Calu3 (cell line): ENCODE results near the gene MAMSTR. TPM values are rescaled to one million over a fixed set of nuclear protein-coding genes. Genes with fewer than 3 reads are reported as not detected.
A peak's percentile ranks its signal among the peaks of the same experiment; 100 is the strongest.

Experiments used
- BruUV-seq: library from RNA; stranded (reverse); fragments of 400-500 nt; replicated peaks from 2 replicates; lab custom pipeline; 2021; lab: Mats Ljungman, UMichigan
- CTCF ChIA-PET: fragments of 300-600 bp; sonication (Branson Sonifier 250); formaldehyde crosslinking; loops from one replicate; lab custom pipeline; 2022; ENCODE audit warnings: antibody characterized with exemption; lab: Charles Lee
- DNase-seq: peaks from one replicate; pipeline ENCODE4 v3.0.0; 2022
- H3K27ac Mint-ChIP-seq: one replicate; pipeline ENCODE4 v1.8.0; 2022; ENCODE audit warnings: mixed read lengths; ENCODE audit not compliant: unreplicated experiment
- H3K27me3 Mint-ChIP-seq: one replicate; pipeline ENCODE4 v1.8.0; 2022; ENCODE audit warnings: mixed read lengths; ENCODE audit not compliant: unreplicated experiment
- H3K36me3 Mint-ChIP-seq: one replicate; pipeline ENCODE4 v1.8.0; 2022; ENCODE audit warnings: mild to moderate bottlenecking, moderate library complexity, mixed read lengths; ENCODE audit not compliant: insufficient read depth, unreplicated experiment
- H3K4me1 Mint-ChIP-seq: one replicate; pipeline ENCODE4 v1.8.0; 2022; ENCODE audit warnings: mild to moderate bottlenecking, low read depth, mixed read lengths; ENCODE audit not compliant: unreplicated experiment
- H3K4me3 Mint-ChIP-seq: one replicate; pipeline ENCODE4 v1.8.0; 2022; ENCODE audit warnings: mild to moderate bottlenecking, low read depth, moderate library complexity, mixed read lengths; ENCODE audit not compliant: unreplicated experiment
- H3K9me3 Mint-ChIP-seq: one replicate; pipeline ENCODE4 v1.8.0; 2022; ENCODE audit warnings: low read depth, mixed read lengths; ENCODE audit not compliant: unreplicated experiment
- CTCF ChIP-seq: fragments of 200-600 bp; IDR thresholded peaks from one replicate; pipeline ENCODE4 v1.8.0; 2022; ENCODE audit warnings: antibody characterized with exemption; ENCODE audit not compliant: unreplicated experiment
- intact Hi-C: fragments of 100-400 bp; cut with micrococcal nuclease; formaldehyde crosslinking; loops from one replicate; pipeline ENCODE4 v1.10.0; 2022; ENCODE audit not compliant: unreplicated experiment
- total RNA-seq: library from RNA; stranded (reverse); gene quantifications from 2 replicates; pipeline ENCODE4 v1.2.3, GENCODE V29; 2022

MAMSTR gene
- total RNA-seq, 1 experiment from 2014 or later, result 1.7 TPM

GRCh38 chr19:48705431-48705830 is 14.1 kb downstream of the MAMSTR start:
- peaks cover 5% of the 10 kb centered on the region for H3K36me3 Mint-ChIP-seq
- H3K9me3 Mint-ChIP-seq, result peaks cover 3% of the 10 kb centered on the region
- no peaks in the 10 kb centered on the region for H3K4me1 Mint-ChIP-seq
- no peak overlapping the region for H3K27ac Mint-ChIP-seq
- no peak overlapping the region for H3K4me3 Mint-ChIP-seq
- no TSS peak for BruUV-seq
- intact Hi-C loops, result no loop called here
- no peak for TF ChIP-seq CTCF
- CTCF ChIA-PET, result no interaction called here
- H3K27me3 Mint-ChIP-seq, result no peaks in the 10 kb centered on the region
- DNase-seq, result no peak

- no peaks in the 10 kb centered on the region for H3K4me1 Mint-ChIP-seq
- H3K9me3 Mint-ChIP-seq, result peaks cover 3% of the 10 kb centered on the region
- H3K27ac Mint-ChIP-seq, result no peak overlapping the region
- H3K27me3 Mint-ChIP-seq, result no peaks in the 10 kb centered on the region
- no peak overlapping the region for H3K4me3 Mint-ChIP-seq
- CTCF ChIA-PET, result no interaction called here
- BruUV-seq, result no TSS peak
- H3K36me3 Mint-ChIP-seq, result peaks cover 5% of the 10 kb centered on the region
- intact Hi-C loops, result no loop called here
- TF ChIP-seq CTCF, result no peak
- DNase-seq, result no peak
Observed at GRCh38 chr19:48703316-48703715, 16.2 kb downstream of the MAMSTR start.

GRCh38 chr19:48702701-48703100 is 16.8 kb downstream of the MAMSTR start:
- Mint-ChIP-seq H3K27ac (no peak overlapping the region), H3K4me3 (no peak overlapping the region)

GRCh38 chr19:48698046-48698445 is 21.5 kb downstream of the MAMSTR start:
- CTCF ChIA-PET, result interaction anchor here (1.2 kb wide), 1 partner anchor 13 kb away, joined by 6 read pairs; no protein-coding TSS in a partner anchor
- peak; percentile 42 for DNase-seq
- no peak for TF ChIP-seq CTCF
- TSS peak; percentile 15 for BruUV-seq
- no peak overlapping the region for H3K27ac Mint-ChIP-seq
- no peak overlapping the region for H3K4me3 Mint-ChIP-seq
- peaks cover 22% of the 10 kb centered on the region for H3K4me1 Mint-ChIP-seq
- intact Hi-C loops, result no loop called here
- H3K36me3 Mint-ChIP-seq, result peaks cover 15% of the 10 kb centered on the region
- no peaks in the 10 kb centered on the region for H3K27me3 Mint-ChIP-seq
- no peaks in the 10 kb centered on the region for H3K9me3 Mint-ChIP-seq

More at GRCh38 chr19:48702701-48703100, 16.8 kb downstream of the MAMSTR start:
- TF ChIP-seq CTCF, result no peak
- CTCF ChIA-PET, result no interaction called here
- no peaks in the 10 kb centered on the region for H3K4me1 Mint-ChIP-seq
- peaks cover 3% of the 10 kb centered on the region for H3K9me3 Mint-ChIP-seq
- no TSS peak for BruUV-seq
- no peaks in the 10 kb centered on the region for H3K27me3 Mint-ChIP-seq
- H3K36me3 Mint-ChIP-seq, result peaks cover 4% of the 10 kb centered on the region
- intact Hi-C loops, result no loop called here
- no peak for DNase-seq
